Measurements from ENCODE around the gene SPEM1.

GRCh38 chr17:7407082-7407481 is 13.0 kb upstream of the SPEM1 start:
- TF ChIP-seq CTCF (IDR thresholded peaks at IDR 0.05) (no peak), POLR2AphosphoS5 (IDR thresholded peaks at IDR 0.05) (no peak)
